ENCODE data around the gene GYS1.
A peak's percentile ranks its signal among the peaks of the same experiment; 100 is the strongest.

The GYS1 gene

DNA sequence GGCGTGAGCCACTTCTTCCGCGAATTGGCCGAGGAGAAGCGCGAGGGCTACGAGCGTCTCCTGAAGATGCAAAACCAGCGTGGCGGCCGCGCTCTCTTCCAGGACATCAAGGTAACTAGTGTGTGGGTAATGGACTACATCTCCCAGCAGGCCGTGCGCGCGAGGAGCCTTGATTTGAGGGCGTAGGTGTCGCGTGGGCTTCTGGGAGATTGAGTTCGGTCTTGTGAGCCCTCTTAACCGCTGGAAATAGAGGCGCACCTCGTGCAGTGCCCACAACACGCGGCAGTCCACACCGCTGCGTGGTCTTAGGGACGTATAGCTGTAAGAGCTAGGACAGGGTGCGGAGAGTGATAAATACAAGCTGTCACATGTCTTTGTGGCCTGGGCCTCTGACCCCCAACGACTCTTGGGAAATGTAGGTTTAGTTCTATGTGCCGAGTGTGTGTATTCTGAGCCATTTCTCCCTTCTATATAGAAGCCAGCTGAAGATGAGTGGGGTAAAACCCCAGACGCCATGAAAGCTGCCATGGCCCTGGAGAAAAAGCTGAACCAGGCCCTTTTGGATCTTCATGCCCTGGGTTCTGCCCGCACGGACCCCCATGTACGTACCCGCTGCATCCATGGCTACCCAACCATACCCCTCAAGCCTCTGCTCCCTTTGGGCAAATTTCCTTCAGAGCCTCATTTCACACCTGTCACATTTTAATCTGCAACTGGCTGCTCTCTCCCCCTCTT lies 27.1 kb downstream of the GYS1 start:
- Histone ChIP-seq H3K4me3 (ENCODE audit: low read length) (peak overlapping the region; percentile 95), H3K9ac (ENCODE audit: low read length) (peak overlapping the region; percentile 92), H3K9me3 (ENCODE audit: control insufficient read depth, low read depth, low read length) (no peaks in the 10 kb centered on the region), H3K36me3 (ENCODE audit: control insufficient read depth, low read depth, low read length) (peaks cover 15% of the 10 kb centered on the region), H3K27ac (ENCODE audit: low read length) (peak overlapping the region; percentile 66), H3K4me1 (ENCODE audit: control insufficient read depth, low read depth, low read length) (peaks cover 14% of the 10 kb centered on the region), H3K27me3 (ENCODE audit: control insufficient read depth, insufficient read depth, low read length) (no peaks in the 10 kb centered on the region)

DNA sequence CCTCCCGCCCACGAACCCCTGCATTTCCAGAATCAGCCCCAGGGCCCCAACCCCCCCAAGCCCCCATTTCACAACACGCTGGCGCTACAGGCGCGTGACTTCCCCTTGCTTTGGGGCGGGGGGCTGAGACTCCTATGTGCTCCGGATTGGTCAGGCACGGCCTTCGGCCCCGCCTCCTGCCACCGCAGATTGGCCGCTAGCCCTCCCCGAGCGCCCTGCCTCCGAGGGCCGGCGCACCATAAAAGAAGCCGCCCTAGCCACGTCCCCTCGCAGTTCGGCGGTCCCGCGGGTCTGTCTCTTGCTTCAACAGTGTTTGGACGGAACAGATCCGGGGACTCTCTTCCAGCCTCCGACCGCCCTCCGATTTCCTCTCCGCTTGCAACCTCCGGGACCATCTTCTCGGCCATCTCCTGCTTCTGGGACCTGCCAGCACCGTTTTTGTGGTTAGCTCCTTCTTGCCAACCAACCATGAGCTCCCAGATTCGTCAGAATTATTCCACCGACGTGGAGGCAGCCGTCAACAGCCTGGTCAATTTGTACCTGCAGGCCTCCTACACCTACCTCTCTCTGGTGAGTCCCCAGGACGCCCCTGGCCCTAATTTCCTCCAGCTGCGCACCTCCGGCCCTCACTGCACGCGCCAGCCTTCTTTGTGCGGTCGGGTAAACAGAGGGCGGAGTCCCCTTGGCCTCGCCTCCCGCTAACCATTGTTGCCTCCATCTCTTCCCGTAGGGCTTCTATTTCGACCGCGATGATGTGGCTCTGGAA lies 27.9 kb downstream of the GYS1 start, which contains the start of gene FTL:
Gene FTL, plus strand, starts transcription at position 270 of the 766 bp plus-strand sequence. Its CDS starts 199 bp downstream, at position 469.
- peak within 1 kb of the TSS; percentile 92 for H3K9ac ChIP-seq (ENCODE audit: low read length)
- peaks cover 14% of the 10 kb centered on the region for H3K4me1 ChIP-seq (ENCODE audit: control insufficient read depth, low read depth, low read length)
- H3K27ac ChIP-seq (ENCODE audit: low read length) = peak within 1 kb of the TSS; percentile 66
- no peaks in the 10 kb centered on the region for H3K27me3 ChIP-seq (ENCODE audit: control insufficient read depth, insufficient read depth, low read length)
- H3K9me3 ChIP-seq (ENCODE audit: control insufficient read depth, low read depth, low read length) = no peaks in the 10 kb centered on the region
- H3K36me3 ChIP-seq (ENCODE audit: control insufficient read depth, low read depth, low read length) = peaks cover 15% of the 10 kb centered on the region
- H3K4me3 ChIP-seq (ENCODE audit: low read length) = peak within 1 kb of the TSS; percentile 95

DNA sequence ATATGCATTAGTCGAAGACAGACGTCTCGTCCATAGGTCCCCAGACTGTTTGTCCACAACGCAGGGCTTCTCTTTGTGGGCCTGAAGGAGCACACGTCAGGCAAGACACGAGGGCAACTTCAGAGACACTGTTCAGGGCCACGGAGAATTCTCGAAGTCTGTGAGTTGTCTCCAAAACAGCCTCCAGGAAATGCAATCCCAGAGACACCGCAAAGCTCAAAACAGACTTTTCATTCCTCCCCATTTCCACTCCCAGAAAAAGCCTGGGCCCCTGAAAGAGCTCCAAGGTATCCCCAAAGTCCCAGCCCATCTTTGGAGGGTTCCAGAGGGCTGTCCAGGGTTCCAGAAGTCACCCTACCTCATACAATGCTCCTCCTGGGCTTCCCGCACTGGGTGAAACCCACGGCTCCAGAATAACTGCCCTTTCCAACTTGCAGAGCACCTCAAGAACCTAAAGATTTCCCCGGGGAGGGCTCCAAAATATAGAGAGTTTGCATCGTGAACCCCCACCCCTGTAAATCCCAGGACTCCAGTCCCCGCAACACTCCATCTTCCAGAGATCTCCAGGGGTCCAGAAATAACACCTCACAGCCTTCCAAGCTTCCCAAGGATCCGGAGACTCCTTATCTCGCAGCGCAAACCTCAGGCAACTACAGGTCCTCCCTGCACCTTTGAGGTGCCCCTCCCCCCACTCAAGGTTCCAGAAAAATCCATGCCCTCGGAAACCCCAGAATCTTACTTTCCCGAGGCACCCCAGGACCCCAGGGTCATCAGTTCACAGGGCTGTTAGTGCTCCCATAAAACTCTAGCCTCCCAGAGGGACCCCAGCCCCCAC lies 28.7 kb downstream of the GYS1 start:
- Histone ChIP-seq H3K4me3 (ENCODE audit: low read length) (peak overlapping the region; percentile 53), H3K9me3 (ENCODE audit: control insufficient read depth, low read depth, low read length) (no peaks in the 10 kb centered on the region), H3K9ac (ENCODE audit: low read length) (peak overlapping the region; percentile 71), H3K4me1 (ENCODE audit: control insufficient read depth, low read depth, low read length) (peaks cover 14% of the 10 kb centered on the region), H3K27ac (ENCODE audit: low read length) (peak overlapping the region; percentile 50), H3K27me3 (ENCODE audit: control insufficient read depth, insufficient read depth, low read length) (no peaks in the 10 kb centered on the region), H3K36me3 (ENCODE audit: control insufficient read depth, low read depth, low read length) (peaks cover 15% of the 10 kb centered on the region)

DNA sequence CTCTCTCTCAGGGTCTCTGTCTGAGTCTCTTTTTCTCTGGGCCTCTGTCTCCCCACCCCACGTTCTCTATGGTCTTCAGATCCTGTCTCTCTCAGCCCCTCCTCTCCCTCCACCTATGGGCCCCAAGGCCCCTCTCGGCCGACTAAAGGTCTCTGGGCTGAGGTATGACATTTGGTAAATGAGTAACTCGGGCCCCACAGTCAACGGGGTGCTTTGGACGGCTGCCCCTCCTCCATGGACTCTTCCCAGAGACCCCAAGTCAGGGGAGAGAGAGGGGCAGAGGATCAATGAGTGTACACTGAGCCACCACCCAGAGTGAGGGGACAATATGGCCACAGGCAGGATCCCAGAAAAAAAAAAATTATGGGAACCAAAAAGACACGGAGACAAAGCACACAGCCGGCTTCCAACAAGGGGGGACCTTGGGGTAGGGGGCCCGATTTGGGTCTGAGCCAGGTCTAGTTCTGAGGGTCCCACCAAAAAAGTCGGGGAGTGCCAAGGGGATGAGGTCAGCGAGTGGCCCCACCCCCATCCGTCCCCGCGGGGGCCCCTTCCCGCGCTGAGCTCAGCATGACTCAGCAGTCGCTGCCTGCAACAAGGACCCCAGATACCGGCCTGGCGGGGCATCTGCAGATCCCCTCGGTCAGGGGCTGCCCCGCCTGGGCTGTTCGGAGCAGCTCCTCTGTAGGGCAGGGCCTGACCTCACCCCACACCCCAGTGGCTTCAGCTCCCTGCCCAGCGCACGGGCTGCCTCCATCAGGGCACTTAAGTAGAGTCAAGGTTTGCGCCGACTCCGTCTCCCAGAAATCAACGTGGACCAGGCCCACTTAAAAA lies 29.5 kb downstream of the GYS1 start:
- no peaks in the 10 kb centered on the region for H3K9me3 ChIP-seq (ENCODE audit: control insufficient read depth, low read depth, low read length)
- H3K27ac ChIP-seq (ENCODE audit: low read length) = peak overlapping the region; percentile 50
- H3K27me3 ChIP-seq (ENCODE audit: control insufficient read depth, insufficient read depth, low read length) = no peaks in the 10 kb centered on the region
- H3K4me3 ChIP-seq (ENCODE audit: low read length) = peak overlapping the region; percentile 53
- peaks cover 15% of the 10 kb centered on the region for H3K36me3 ChIP-seq (ENCODE audit: control insufficient read depth, low read depth, low read length)
- peaks cover 14% of the 10 kb centered on the region for H3K4me1 ChIP-seq (ENCODE audit: control insufficient read depth, low read depth, low read length)
- peak overlapping the region; percentile 71 for H3K9ac ChIP-seq (ENCODE audit: low read length)

DNA sequence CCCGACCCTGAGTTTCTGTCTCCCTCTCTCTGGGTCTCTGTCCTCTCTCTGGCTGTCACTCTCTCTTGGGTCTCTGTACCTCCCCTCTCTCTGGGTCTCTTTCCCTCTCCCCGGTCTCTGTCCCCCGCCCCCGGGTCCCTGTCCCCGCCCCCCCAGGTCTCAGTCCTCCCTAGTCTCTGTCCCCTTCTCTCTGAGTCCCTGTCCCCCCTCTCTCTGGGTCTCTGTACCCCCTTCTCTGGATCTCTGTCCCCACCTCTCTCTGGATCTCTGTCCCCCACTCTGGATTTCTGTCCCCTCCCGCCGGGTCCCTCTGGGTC lies 30.3 kb downstream of the GYS1 start:
- H3K9ac ChIP-seq (ENCODE audit: low read length) = no peak overlapping the region
- H3K36me3 ChIP-seq (ENCODE audit: control insufficient read depth, low read depth, low read length) = peaks cover 12% of the 10 kb centered on the region
- H3K27me3 ChIP-seq (ENCODE audit: control insufficient read depth, insufficient read depth, low read length) = no peaks in the 10 kb centered on the region
- peaks cover 14% of the 10 kb centered on the region for H3K4me1 ChIP-seq (ENCODE audit: control insufficient read depth, low read depth, low read length)
- no peak overlapping the region for H3K27ac ChIP-seq (ENCODE audit: low read length)
- no peak overlapping the region for H3K4me3 ChIP-seq (ENCODE audit: low read length)
- H3K9me3 ChIP-seq (ENCODE audit: control insufficient read depth, low read depth, low read length) = no peaks in the 10 kb centered on the region

DNA sequence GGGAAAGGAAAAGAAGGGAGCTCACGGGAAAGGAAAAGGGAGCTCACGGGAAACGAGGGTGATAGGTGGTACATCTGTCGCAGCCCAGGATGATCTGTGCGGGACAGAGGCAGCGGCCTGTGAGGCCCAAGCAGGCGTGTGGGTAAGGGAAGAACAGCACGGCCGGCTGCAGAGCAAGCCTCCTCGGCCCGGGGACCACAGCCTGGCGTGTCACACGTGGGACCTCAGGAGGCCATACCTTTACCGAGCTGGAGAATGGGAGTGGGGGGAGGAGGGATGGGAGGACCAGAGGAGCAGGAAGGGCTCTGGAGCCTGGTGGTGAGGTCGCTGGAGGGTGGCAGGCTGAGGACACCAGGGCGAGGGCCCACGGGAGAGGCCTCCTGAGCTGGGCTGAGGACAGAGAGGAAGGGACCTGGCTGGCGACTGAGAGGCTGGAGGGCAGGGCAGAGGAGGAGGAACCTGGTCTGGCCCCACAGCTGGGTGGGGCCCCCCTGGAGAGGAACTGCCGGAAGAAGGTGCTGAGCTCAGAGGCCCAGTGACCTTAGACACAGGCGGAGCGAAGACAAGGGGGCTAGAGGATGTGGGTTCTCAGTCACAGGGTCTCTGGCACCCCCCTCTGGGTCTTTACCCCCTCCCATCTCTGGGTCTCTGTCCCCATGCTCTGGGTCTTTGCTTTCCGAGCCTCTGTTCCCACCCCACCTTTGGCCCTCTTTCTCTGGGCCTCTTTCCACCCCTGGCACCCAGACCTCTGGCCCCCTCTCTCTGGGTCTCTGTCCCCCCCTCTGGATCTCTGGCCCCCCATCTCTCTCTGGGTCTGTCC lies 30.9 kb downstream of the GYS1 start:
- Histone ChIP-seq H3K4me3 (ENCODE audit: low read length) (no peak overlapping the region), H3K27ac (ENCODE audit: low read length) (no peak overlapping the region), H3K27me3 (ENCODE audit: control insufficient read depth, insufficient read depth, low read length) (no peaks in the 10 kb centered on the region), H3K9me3 (ENCODE audit: control insufficient read depth, low read depth, low read length) (no peaks in the 10 kb centered on the region), H3K9ac (ENCODE audit: low read length) (no peak overlapping the region), H3K36me3 (ENCODE audit: control insufficient read depth, low read depth, low read length) (peaks cover 12% of the 10 kb centered on the region), H3K4me1 (ENCODE audit: control insufficient read depth, low read depth, low read length) (peaks cover 14% of the 10 kb centered on the region)

DNA sequence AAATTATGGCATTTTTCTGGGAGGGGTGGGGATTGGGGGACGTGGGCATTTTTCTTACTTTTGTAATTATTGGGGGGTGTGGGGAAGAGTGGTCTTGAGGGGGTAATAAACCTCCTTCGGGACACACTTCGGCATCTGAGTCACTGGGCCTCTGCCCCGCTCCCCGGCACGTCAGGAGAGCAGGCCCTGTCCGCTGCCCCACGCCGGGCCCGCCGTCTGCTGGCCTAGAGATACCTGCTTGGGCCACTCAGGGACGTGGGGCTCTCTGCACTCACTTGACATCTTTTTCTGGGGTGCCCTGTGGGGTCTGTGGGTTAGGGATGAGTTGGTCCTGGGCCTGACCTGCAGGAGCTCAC lies 31.5 kb downstream of the GYS1 start:
- Histone ChIP-seq H3K4me1 (ENCODE audit: control insufficient read depth, low read depth, low read length) (peaks cover 14% of the 10 kb centered on the region), H3K9me3 (ENCODE audit: control insufficient read depth, low read depth, low read length) (no peaks in the 10 kb centered on the region), H3K27me3 (ENCODE audit: control insufficient read depth, insufficient read depth, low read length) (no peaks in the 10 kb centered on the region), H3K36me3 (ENCODE audit: control insufficient read depth, low read depth, low read length) (peaks cover 7% of the 10 kb centered on the region), H3K9ac (ENCODE audit: low read length) (no peak overlapping the region), H3K27ac (ENCODE audit: low read length) (no peak overlapping the region), H3K4me3 (ENCODE audit: low read length) (no peak overlapping the region)

DNA sequence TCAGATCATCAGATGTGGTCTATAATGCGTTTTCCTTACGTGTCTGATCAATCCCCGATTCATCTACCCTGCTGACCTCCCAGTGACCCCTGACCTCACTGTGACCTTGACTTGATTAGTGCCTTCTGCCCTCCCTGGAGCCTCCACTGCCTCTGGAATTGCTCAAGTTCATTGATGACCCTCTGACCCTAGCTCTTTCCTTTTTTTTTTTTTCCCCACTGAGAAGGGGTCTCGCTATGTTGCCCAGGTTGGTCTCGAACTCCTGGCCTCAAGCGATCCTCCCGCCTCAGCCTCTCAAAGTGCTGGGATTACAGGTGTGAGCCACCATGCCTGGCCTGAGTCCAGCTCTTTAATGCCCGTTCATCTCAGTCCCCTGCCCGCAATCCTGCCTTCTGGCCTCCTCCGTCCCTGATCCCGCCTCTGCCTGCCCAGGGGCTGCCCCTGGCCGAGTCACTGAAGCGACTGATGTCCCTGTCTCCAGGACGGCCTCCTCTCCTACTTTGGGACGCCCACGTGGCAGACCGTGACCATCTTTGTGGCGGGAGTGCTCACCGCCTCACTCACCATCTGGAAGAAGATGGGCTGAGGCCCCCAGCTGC lies 32.0 kb downstream of the GYS1 start:
- no peak overlapping the region for H3K4me3 ChIP-seq (ENCODE audit: low read length)
- H3K27me3 ChIP-seq (ENCODE audit: control insufficient read depth, insufficient read depth, low read length) = no peaks in the 10 kb centered on the region
- peaks cover 5% of the 10 kb centered on the region for H3K36me3 ChIP-seq (ENCODE audit: control insufficient read depth, low read depth, low read length)
- no peak overlapping the region for H3K9ac ChIP-seq (ENCODE audit: low read length)
- peaks cover 14% of the 10 kb centered on the region for H3K4me1 ChIP-seq (ENCODE audit: control insufficient read depth, low read depth, low read length)
- no peaks in the 10 kb centered on the region for H3K9me3 ChIP-seq (ENCODE audit: control insufficient read depth, low read depth, low read length)
- H3K27ac ChIP-seq (ENCODE audit: low read length) = no peak overlapping the region

DNA sequence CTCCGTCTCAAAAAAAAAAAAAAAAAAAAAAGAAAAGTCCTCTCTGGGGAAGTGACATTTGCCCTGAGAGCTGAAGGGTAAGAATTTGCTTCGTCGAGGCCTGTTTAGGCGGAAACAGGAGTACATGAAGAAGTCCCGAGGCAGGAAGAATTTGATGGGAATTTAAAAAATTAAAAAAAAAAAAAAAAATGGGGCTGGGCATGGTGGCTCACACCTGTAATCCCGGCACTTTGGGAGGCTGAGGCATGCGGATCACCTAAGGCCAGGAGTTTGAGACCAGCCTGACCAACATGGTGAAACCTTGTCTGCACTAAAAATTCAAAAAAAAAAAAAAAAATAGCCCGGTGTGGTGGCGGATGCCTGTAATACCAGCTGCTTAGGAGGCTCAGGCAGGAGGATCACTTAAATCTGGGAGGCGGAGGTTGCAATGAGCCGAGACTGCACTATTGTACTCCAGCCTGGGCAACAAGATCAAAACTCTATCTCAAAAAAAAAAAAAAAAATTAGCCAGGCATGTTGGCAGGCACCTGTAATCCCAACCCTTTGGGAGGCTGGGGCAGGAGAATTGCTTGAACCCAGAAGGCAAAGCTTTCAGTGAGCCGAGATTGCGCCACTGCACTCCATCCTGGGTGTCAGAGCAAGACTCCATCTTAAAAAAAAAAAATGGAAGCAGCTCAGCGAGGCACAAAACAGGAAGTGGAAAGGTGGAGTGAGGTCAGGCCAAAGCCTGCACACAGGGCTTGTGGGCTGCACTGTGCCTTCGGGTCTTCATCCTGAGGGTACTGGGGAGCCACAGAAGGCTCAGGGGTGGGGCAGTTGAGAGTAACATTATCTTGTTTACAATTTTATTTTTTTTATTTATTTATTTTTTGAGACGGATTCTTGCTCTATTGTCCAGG lies 33.5 kb downstream of the GYS1 start:
- Histone ChIP-seq H3K27me3 (ENCODE audit: control insufficient read depth, insufficient read depth, low read length) (no peaks in the 10 kb centered on the region), H3K9ac (ENCODE audit: low read length) (no peak overlapping the region), H3K4me1 (ENCODE audit: control insufficient read depth, low read depth, low read length) (peaks cover 13% of the 10 kb centered on the region), H3K4me3 (ENCODE audit: low read length) (no peak overlapping the region), H3K9me3 (ENCODE audit: control insufficient read depth, low read depth, low read length) (no peaks in the 10 kb centered on the region), H3K27ac (ENCODE audit: low read length) (no peak overlapping the region), H3K36me3 (ENCODE audit: control insufficient read depth, low read depth, low read length) (peaks cover 6% of the 10 kb centered on the region)

Data from iPS-18a (cell line).